ENCODE results near the gene ANKRD52. TPM values are rescaled to one million over a fixed set of nuclear protein-coding genes. Genes with fewer than 3 reads are reported as not detected.

ANKRD52 gene
- total RNA-seq, 1 donor from 2014 or later: 56.1 TPM

- Mint-ChIP-seq H3K9me3 (no peaks in the 10 kb centered on the region), H3K27me3 (no peaks in the 10 kb centered on the region), H3K4me3 (no peak overlapping the region), H3K27ac (no peak overlapping the region), H3K4me1 (ENCODE audit: unreplicated experiment) (no peaks in the 10 kb centered on the region), H3K36me3 (peaks cover 12% of the 10 kb centered on the region)
- TF ChIP-seq, protein P1, sequence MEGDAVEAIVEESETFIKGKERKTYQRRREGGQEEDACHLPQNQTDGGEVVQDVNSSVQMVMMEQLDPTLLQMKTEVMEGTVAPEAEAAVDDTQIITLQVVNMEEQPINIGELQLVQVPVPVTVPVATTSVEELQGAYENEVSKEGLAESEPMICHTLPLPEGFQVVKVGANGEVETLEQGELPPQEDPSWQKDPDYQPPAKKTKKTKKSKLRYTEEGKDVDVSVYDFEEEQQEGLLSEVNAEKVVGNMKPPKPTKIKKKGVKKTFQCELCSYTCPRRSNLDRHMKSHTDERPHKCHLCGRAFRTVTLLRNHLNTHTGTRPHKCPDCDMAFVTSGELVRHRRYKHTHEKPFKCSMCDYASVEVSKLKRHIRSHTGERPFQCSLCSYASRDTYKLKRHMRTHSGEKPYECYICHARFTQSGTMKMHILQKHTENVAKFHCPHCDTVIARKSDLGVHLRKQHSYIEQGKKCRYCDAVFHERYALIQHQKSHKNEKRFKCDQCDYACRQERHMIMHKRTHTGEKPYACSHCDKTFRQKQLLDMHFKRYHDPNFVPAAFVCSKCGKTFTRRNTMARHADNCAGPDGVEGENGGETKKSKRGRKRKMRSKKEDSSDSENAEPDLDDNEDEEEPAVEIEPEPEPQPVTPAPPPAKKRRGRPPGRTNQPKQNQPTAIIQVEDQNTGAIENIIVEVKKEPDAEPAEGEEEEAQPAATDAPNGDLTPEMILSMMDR (conservative IDR thresholded peaks at IDR 0.05): no peak
- DNase-seq (ENCODE audit: extremely low spot score, unreplicated experiment): no peak
Observed at GRCh38 chr12:56243731-56244181, 14.4 kb downstream of the ANKRD52 start.

DNA sequence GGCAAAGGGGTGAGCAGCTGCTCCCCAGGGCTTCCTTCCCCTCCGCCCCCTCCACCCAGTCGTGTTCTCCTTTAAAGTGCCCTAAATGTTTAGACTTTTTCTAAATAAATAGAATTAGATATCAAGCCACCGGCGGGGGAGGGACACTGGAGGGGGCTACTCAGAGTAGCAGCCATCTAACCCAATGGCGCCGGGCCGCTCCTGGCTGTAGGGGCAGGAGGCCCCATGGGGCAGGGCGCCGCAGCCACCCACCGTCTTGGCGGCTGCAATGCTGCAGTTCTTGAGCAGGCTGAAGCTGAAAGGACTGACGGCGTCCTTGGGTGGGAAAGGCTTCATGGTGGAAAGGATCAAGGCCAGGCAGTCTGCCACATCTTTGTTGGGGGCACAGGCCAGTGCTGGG, 15.2 kb downstream of the ANKRD52 start:
- Mint-ChIP-seq H3K4me1 (ENCODE audit: unreplicated experiment) (no peaks in the 10 kb centered on the region), H3K27me3 (no peaks in the 10 kb centered on the region), H3K27ac (no peak overlapping the region), H3K9me3 (no peaks in the 10 kb centered on the region), H3K36me3 (peaks cover 12% of the 10 kb centered on the region), H3K4me3 (no peak overlapping the region)
- TF ChIP-seq, protein P1 (conservative IDR thresholded peaks at IDR 0.05): no peak
- no peak for DNase-seq (ENCODE audit: extremely low spot score, unreplicated experiment)

- Mint-ChIP-seq H3K4me3 (no peak overlapping the region), H3K9me3 (no peaks in the 10 kb centered on the region), H3K27me3 (no peaks in the 10 kb centered on the region), H3K36me3 (peaks cover 12% of the 10 kb centered on the region), H3K27ac (peak overlapping the region; percentile 20), H3K4me1 (ENCODE audit: unreplicated experiment) (no peaks in the 10 kb centered on the region)
- no peak for DNase-seq (ENCODE audit: extremely low spot score, unreplicated experiment)
- TF ChIP-seq, protein P1 (conservative IDR thresholded peaks at IDR 0.05): no peak
Observed at GRCh38 chr12:56241424-56242303, 16.5 kb downstream of the ANKRD52 start.

- H3K27ac Mint-ChIP-seq: no peak overlapping the region
- peaks cover 5% of the 10 kb centered on the region for H3K36me3 Mint-ChIP-seq
- DNase-seq (ENCODE audit: extremely low spot score, unreplicated experiment): no peak
- H3K4me1 Mint-ChIP-seq (ENCODE audit: unreplicated experiment): no peaks in the 10 kb centered on the region
- H3K27me3 Mint-ChIP-seq: no peaks in the 10 kb centered on the region
- TF ChIP-seq, protein P1 (conservative IDR thresholded peaks at IDR 0.05): no peak
- no peak overlapping the region for H3K4me3 Mint-ChIP-seq
- no peaks in the 10 kb centered on the region for H3K9me3 Mint-ChIP-seq
Observed at GRCh38 chr12:56237552-56237951, 20.6 kb downstream of the ANKRD52 start.

DNA sequence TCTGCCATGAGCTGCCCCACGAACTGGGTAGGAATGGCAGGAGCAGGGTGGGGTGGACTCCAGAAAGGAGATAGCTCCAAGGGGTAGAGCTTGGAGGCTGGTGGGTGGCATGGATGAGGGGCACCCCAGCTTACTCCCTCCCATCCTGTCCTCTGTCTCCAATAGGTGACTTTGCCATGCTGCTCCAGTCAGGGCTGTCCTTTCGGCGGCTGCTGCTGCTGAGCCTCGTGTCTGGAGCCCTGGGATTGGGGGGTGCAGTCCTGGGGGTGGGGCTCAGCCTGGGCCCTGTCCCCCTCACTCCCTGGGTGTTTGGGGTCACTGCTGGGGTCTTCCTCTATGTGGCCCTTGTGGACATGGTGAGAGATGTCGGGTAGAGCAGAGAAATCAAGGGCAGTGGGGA, 21.2 kb downstream of the ANKRD52 start:
- Mint-ChIP-seq H3K4me1 (ENCODE audit: unreplicated experiment) (no peaks in the 10 kb centered on the region), H3K36me3 (peaks cover 3% of the 10 kb centered on the region), H3K27ac (no peak overlapping the region), H3K27me3 (no peaks in the 10 kb centered on the region), H3K9me3 (no peaks in the 10 kb centered on the region), H3K4me3 (no peak overlapping the region)
- TF ChIP-seq, protein P1 (conservative IDR thresholded peaks at IDR 0.05): no peak
- DNase-seq (ENCODE audit: extremely low spot score, unreplicated experiment): no peak
